ENCODE measurements around the gene HMGN4. TPM values are rescaled to one million over a fixed set of nuclear protein-coding genes. Genes with fewer than 3 reads are reported as not detected.
"Not testable (repeated sequence)": the region's sequence is repeated elsewhere in the genome, so short reads cannot be mapped to it uniquely, and the experiment has no call there.

HMGN4 gene
- total RNA-seq, 1 donor from 2014 or later: 39.7 TPM

DNA sequence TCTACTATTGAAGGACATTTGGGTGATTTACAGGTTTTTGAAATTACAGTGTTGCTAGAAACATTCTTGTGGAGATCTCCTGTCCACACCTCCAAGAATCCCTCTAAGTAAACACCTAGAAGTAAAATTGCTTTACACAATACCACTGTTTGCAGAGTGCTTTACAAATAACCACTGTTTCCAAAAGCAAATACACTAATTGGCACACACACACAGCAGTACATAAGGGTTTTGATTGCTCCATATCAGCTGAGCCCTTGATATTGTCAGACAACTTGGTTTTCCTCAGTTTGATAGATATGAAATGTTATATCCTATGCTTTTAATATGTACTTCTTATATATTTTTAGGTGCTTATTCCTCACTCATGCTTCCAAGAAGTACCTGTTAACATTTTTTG is 6.3 kb downstream of the HMGN4 start:
- no peak overlapping the region for H3K4me3 Mint-ChIP-seq (ENCODE audit: low read depth)
- peaks cover 8% of the 10 kb centered on the region for H3K4me1 Mint-ChIP-seq (ENCODE audit: low read depth)
- peaks cover 24% of the 10 kb centered on the region for H3K36me3 Mint-ChIP-seq (ENCODE audit: insufficient read depth)
- H3K27ac Mint-ChIP-seq: no peak overlapping the region
- TF ChIP-seq, protein P1, sequence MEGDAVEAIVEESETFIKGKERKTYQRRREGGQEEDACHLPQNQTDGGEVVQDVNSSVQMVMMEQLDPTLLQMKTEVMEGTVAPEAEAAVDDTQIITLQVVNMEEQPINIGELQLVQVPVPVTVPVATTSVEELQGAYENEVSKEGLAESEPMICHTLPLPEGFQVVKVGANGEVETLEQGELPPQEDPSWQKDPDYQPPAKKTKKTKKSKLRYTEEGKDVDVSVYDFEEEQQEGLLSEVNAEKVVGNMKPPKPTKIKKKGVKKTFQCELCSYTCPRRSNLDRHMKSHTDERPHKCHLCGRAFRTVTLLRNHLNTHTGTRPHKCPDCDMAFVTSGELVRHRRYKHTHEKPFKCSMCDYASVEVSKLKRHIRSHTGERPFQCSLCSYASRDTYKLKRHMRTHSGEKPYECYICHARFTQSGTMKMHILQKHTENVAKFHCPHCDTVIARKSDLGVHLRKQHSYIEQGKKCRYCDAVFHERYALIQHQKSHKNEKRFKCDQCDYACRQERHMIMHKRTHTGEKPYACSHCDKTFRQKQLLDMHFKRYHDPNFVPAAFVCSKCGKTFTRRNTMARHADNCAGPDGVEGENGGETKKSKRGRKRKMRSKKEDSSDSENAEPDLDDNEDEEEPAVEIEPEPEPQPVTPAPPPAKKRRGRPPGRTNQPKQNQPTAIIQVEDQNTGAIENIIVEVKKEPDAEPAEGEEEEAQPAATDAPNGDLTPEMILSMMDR (IDR thresholded peaks at IDR 0.05; ENCODE audit: unreplicated experiment): no peak
- H3K9me3 Mint-ChIP-seq (ENCODE audit: low read depth): no peaks in the 10 kb centered on the region
- peaks cover 15% of the 10 kb centered on the region for H3K27me3 Mint-ChIP-seq
- no peak for DNase-seq (ENCODE audit: low spot score, unreplicated experiment)

DNA sequence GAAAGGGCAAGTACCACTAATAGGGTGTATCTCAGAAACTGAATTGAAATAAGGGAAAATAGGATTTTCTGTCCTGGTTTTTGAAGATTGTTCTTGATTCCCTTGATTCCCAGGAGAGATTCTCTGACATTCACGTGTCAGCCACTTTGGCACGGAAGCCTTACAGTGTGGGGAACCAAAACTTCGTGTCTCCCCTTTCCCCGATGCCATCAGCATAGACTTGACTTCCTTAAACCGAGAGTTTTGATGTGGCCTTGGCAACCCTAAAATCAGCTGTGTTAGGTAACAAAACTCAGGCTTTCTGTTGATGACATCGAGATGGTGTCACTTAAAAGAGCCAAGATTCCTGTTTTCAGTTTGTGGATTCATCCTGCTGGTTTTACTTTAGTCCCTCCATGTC is 7.5 kb downstream of the HMGN4 start:
- Mint-ChIP-seq H3K36me3 (ENCODE audit: insufficient read depth) (peaks cover 19% of the 10 kb centered on the region), H3K9me3 (ENCODE audit: low read depth) (no peaks in the 10 kb centered on the region), H3K4me1 (ENCODE audit: low read depth) (peaks cover 8% of the 10 kb centered on the region), H3K27ac (no peak overlapping the region), H3K27me3 (peaks cover 15% of the 10 kb centered on the region), H3K4me3 (ENCODE audit: low read depth) (no peak overlapping the region)
- TF ChIP-seq, protein P1 (IDR thresholded peaks at IDR 0.05; ENCODE audit: unreplicated experiment): no peak
- DNase-seq (ENCODE audit: low spot score, unreplicated experiment): no peak

DNA sequence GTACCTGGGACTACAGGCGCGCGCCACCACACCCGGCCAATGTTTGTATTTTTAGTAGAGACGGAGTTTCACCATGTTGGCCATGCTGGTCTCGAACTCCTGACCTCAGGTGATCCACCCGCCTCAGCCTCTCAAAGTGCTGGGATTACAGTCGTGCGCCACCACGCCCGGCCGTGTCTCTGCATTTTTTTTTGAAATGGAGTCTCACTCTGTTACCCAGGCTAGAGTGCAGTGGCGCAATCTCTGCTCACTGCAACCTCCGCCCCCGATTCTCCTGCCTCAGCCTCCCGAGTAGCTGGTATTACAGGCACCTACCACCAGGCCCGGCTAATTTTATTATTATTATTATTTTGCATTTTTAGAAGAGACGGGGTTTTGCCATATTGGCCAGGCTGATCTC is 9.2 kb downstream of the HMGN4 start:
- not testable (repeated sequence) for H3K27ac Mint-ChIP-seq; DNase-seq (ENCODE audit: low spot score, unreplicated experiment); H3K9me3 Mint-ChIP-seq (ENCODE audit: low read depth); H3K4me1 Mint-ChIP-seq (ENCODE audit: low read depth); H3K4me3 Mint-ChIP-seq (ENCODE audit: low read depth)
- Mint-ChIP-seq H3K27me3 (peaks cover 15% of the 10 kb centered on the region), H3K36me3 (ENCODE audit: insufficient read depth) (peaks cover 18% of the 10 kb centered on the region)

DNA sequence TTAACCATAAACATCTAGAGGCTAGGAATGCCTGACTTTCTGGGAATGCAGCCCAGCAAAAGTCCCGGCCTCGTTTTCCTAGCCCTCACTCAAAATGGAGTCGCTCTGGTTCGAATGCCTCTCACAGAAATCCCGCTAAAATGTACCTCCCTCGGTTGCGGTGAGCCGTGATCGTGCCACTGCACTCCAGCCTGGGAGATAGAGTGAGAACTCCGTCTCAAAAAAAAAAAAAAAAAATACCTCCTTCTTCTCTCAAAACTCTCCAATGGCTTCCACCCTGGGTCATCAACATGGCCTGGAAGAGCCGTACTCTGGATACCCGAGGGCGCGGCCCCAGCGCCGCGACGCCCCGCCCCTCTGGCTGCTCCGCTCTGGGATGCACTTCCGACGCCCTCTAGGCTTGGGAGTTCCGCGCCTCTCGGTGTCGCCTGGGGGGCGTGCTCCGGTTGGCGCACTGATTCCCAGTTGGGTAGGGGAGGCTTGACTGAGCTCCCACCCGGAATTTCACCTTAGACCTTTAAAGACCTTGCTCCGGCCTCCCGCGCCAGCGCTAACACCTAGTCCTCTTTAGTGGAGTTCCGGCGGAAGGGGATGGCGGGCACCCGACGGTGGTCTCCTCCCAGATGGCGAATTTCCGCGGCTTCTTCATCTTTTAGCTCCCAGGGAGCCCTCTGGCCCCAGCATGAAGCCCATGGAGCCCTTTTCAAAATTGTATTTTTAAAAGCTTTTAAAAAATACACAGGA is 12.3 kb downstream of the HMGN4 start:
- peaks cover 11% of the 10 kb centered on the region for H3K36me3 Mint-ChIP-seq (ENCODE audit: insufficient read depth)
- TF ChIP-seq, protein P1 (IDR thresholded peaks at IDR 0.05; ENCODE audit: unreplicated experiment): peak; percentile 15
- peaks cover 14% of the 10 kb centered on the region for H3K27me3 Mint-ChIP-seq
- peak overlapping the region; percentile 86 for H3K27ac Mint-ChIP-seq
- H3K9me3 Mint-ChIP-seq (ENCODE audit: low read depth): no peaks in the 10 kb centered on the region
- DNase-seq (ENCODE audit: low spot score, unreplicated experiment): peak; percentile 62
- peaks cover 4% of the 10 kb centered on the region for H3K4me1 Mint-ChIP-seq (ENCODE audit: low read depth)
- peak overlapping the region; percentile 83 for H3K4me3 Mint-ChIP-seq (ENCODE audit: low read depth)

DNA sequence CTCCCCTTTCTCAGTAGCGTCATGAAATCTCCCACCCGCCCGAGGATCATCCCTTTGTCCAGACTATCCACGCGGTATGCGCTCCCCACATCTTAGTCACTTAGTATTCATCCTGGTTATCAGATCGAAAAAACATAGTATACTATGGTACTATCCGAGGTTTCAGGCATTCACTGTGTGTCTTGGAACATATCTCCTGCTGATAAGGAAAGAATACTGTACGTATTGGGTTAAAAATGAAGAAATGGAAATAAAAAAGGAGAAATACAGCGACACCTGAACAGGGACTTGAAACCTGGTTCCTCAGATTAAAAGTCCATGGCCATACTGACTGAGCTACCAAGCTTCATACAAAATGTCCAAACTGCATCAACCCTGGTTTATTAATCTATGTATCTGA is 14.0 kb downstream of the HMGN4 start:
- DNase-seq (ENCODE audit: low spot score, unreplicated experiment): no peak
- Mint-ChIP-seq H3K4me3 (ENCODE audit: low read depth) (no peak overlapping the region), H3K27me3 (peaks cover 8% of the 10 kb centered on the region), H3K9me3 (ENCODE audit: low read depth) (no peaks in the 10 kb centered on the region), H3K27ac (no peak overlapping the region), H3K36me3 (ENCODE audit: insufficient read depth) (no peaks in the 10 kb centered on the region), H3K4me1 (ENCODE audit: low read depth) (peaks cover 4% of the 10 kb centered on the region)
- TF ChIP-seq, protein P1 (IDR thresholded peaks at IDR 0.05; ENCODE audit: unreplicated experiment): no peak

- H3K9me3 Mint-ChIP-seq (ENCODE audit: low read depth): no peaks in the 10 kb centered on the region
- no peak for DNase-seq (ENCODE audit: low spot score, unreplicated experiment)
These were observed 14.5 kb downstream of the HMGN4 start for GRCh38 chr6:26552640-26553188.

More at GRCh38 chr6:26552640-26553188, 14.5 kb downstream of the HMGN4 start:
- H3K4me1 Mint-ChIP-seq (ENCODE audit: low read depth): peaks cover 4% of the 10 kb centered on the region
- no peak overlapping the region for H3K4me3 Mint-ChIP-seq (ENCODE audit: low read depth)
- no peak overlapping the region for H3K27ac Mint-ChIP-seq
- TF ChIP-seq, protein P1 (IDR thresholded peaks at IDR 0.05; ENCODE audit: unreplicated experiment): no peak
- H3K36me3 Mint-ChIP-seq (ENCODE audit: insufficient read depth): no peaks in the 10 kb centered on the region
- H3K27me3 Mint-ChIP-seq: peaks cover 11% of the 10 kb centered on the region

Data from progenitor cell of endocrine pancreas (in vitro differentiated cells).